Keratinocyte (primary cell): ENCODE results near the gene PPARD. TPM values are rescaled to one million over a fixed set of nuclear protein-coding genes. Genes with fewer than 3 reads are reported as not detected.

ENCODE experiments used
- DNase-seq: peaks from one replicate; pipeline ENCODE4 v3.0.0-alpha.2; 2011; ENCODE audit warnings: low read depth, missing footprints, low spot score
- FAIRE-seq: peaks from 2 replicates; lab custom pipeline; 2011; peaks lifted over from hg19 to GRCh38; lab: Jason Lieb, UNC
- H2AFZ ChIP-seq: 2 replicates; pipeline ENCODE4 v1.6.0; 2012; ENCODE audit warnings: low read length, control low read depth, inconsistent platforms; ENCODE audit not compliant: control insufficient read depth
- H3K27ac ChIP-seq: 2 replicates; pipeline ENCODE4 v1.5.1; 2011; ENCODE audit warnings: low read length; ENCODE audit not compliant: control insufficient read depth, insufficient read depth
- H3K27me3 ChIP-seq: 3 replicates; pipeline ENCODE4 v1.6.0; 2011; ENCODE audit warnings: low read length; ENCODE audit not compliant: control insufficient read depth, insufficient read depth; ENCODE audit errors: extremely low read depth
- H3K36me3 ChIP-seq, 2 experiments: 2 replicates in 1 of 2; 3 replicates in 1 of 2; pipeline ENCODE4 v1.5.1; 2011; ENCODE audit warnings: low read length in 2 of 2, mild to moderate bottlenecking in 1 of 2; ENCODE audit not compliant: control insufficient read depth in 2 of 2, insufficient read depth in 2 of 2; ENCODE audit errors: extremely low read depth in 1 of 2
- H3K4me1 ChIP-seq: 3 replicates; pipeline ENCODE4 v1.5.1; 2011; ENCODE audit warnings: low read length; ENCODE audit not compliant: control insufficient read depth, insufficient read depth; ENCODE audit errors: extremely low read depth
- H3K4me2 ChIP-seq: 3 replicates; pipeline ENCODE4 v1.6.0; 2011; ENCODE audit warnings: low read depth, low read length; ENCODE audit not compliant: control insufficient read depth, insufficient read depth; ENCODE audit errors: extremely low read depth
- H3K4me3 ChIP-seq, 3 experiments: fragments of 200-600 bp in 1 of 3; sonication (generic) in 1 of 3; 2 replicates in 2 of 3; 3 replicates in 1 of 3; pipeline ENCODE4 v1.5.1; 2011 to 2016; ENCODE audit warnings: low read length in 3 of 3, mild to moderate bottlenecking in 3 of 3, control low read depth in 2 of 3, inconsistent platforms in 1 of 3, low read depth in 1 of 3, mixed read lengths in 1 of 3, mixed run types in 1 of 3, moderate library complexity in 1 of 3; ENCODE audit not compliant: control insufficient read depth in 2 of 3, insufficient read depth in 2 of 3; ENCODE audit errors: extremely low read depth in 1 of 3
- H3K79me2 ChIP-seq: 2 replicates; pipeline ENCODE4 v1.6.0; 2012; ENCODE audit warnings: low read length; ENCODE audit not compliant: control insufficient read depth, insufficient read depth
- H3K9ac ChIP-seq: 3 replicates; pipeline ENCODE4 v1.6.0; 2011; ENCODE audit warnings: low read length; ENCODE audit not compliant: control insufficient read depth, insufficient read depth; ENCODE audit errors: extremely low read depth
- H3K9me1 ChIP-seq: 3 replicates; pipeline ENCODE4 v1.6.0; 2011; ENCODE audit warnings: low read length; ENCODE audit not compliant: control insufficient read depth, insufficient read depth; ENCODE audit errors: extremely low read depth
- H3K9me3 ChIP-seq: 2 replicates; pipeline ENCODE4 v1.5.1; 2012; ENCODE audit warnings: low read depth, low read length; ENCODE audit not compliant: control insufficient read depth
- H4K20me1 ChIP-seq: 3 replicates; pipeline ENCODE4 v1.6.0; 2011; ENCODE audit warnings: low read length; ENCODE audit not compliant: control insufficient read depth, insufficient read depth; ENCODE audit errors: extremely low read depth
- CTCF ChIP-seq, 3 experiments: IDR thresholded peaks in 1 of 3; conservative IDR thresholded peaks in 1 of 3; optimal IDR thresholded peaks in 1 of 3; 2 replicates in 2 of 3; 3 replicates in 1 of 3; pipeline versions ENCODE3 to v1.5.1; 2011; ENCODE audit warnings: low read length in 3 of 3, mild to moderate bottlenecking in 3 of 3, moderate library complexity in 2 of 3, control low read depth in 1 of 3, inconsistent platforms in 1 of 3; ENCODE audit not compliant: insufficient read depth in 2 of 3; ENCODE audit errors: extremely low read depth in 1 of 3
- EZH2 ChIP-seq: IDR thresholded peaks from one replicate; pipeline ENCODE4 v1.6.1; 2012; ENCODE audit warnings: inconsistent platforms, mild to moderate bottlenecking, low read length, moderate library complexity
- dilution Hi-C: fragments of 300-500 bp; cut with MboI; formaldehyde crosslinking; loops from one replicate; pipeline ENCODE4 v1.7.0; 2020; ENCODE audit warnings: low sequenced_read_pairs; ENCODE audit not compliant: extremely low pct_ligation_motif_present
- polyA plus RNA-seq, 5 experiments: library from polyadenylated mRNA; depleted of rRNA in 3 of 5; stranded (reverse) in 3 of 5; stranded (forward) in 1 of 5; unstranded in 1 of 5; fragments of >200 nt; gene quantifications; 1 replicate in 1 of 5; 2 replicates in 3 of 5; 3 replicates in 1 of 5; pipeline versions ENCODE4 v1.2.1 to v1.2.3, GENCODE V29; 2011 to 2012; ENCODE audit warnings: missing spikeins in 2 of 5, low read depth in 1 of 5, low replicate concordance in 1 of 5

PPARD gene
- polyA plus RNA-seq, 1 donor (not counting 4 experiments of a cell fraction or from before 2014, with no cell fraction given) = 15.1 TPM

DNA sequence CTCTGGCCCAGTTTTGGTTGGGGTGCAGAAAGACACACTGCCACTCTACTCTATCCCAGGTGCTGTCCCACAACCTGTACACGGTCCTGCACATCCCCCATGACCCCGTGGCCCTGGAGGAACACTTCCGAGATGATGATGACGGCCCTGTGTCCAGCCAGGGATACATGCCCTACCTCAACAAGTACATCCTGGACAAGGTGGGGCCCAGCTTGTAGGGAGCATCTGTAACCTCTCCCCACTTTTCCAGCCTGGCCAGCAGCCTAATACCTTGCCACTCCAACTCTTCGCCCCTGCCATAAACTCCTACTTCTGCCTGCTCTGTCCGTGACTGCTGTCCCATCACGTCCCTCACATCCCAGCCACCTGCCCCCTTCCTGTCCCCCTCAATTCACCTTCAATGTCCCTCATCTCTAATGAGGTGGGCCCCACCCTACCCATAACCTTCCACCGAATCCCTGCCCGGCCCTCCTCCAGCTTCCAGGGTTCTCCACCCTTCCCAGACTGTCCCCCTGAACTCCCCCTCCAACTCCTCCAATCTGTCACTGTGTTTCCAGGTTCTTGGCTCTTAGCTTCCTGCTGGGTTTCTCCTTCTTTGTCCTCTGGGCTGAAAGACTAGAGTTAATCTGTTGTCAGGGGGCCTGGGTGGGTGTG is 32.6 kb upstream of the PPARD start:
- dilution Hi-C loops = no loop called here
- H3K4me1 ChIP-seq = no peaks in the 10 kb centered on the region
- H3K27ac ChIP-seq = no peak overlapping the region
- H3K36me3 ChIP-seq = peaks cover 8 to 9% of the 10 kb centered on the region in 2 experiments
- H2AFZ ChIP-seq = no peak overlapping the region
- H3K9me3 ChIP-seq = no peaks in the 10 kb centered on the region
- H3K4me2 ChIP-seq = no peak overlapping the region
- no peak overlapping the region for H3K9ac ChIP-seq
- no peaks in the 10 kb centered on the region for H3K9me1 ChIP-seq
- no peaks in the 10 kb centered on the region for H4K20me1 ChIP-seq
- H3K79me2 ChIP-seq = no peaks in the 10 kb centered on the region
- FAIRE-seq = no peak
- DNase-seq = no peak
- no peak for TF ChIP-seq CTCF (optimal IDR thresholded peaks at IDR 0.05 in 1 of 3, IDR thresholded peaks at IDR 0.05 in 1 of 3, conservative IDR thresholded peaks at IDR 0.05 in 1 of 3; ENCODE audit: extremely low read depth in 1 of 3, insufficient read depth in 2 of 3, low read length in 3 of 3)
- no peak for TF ChIP-seq EZH2
- no peak overlapping the region for H3K4me3 ChIP-seq
- no peaks in the 10 kb centered on the region for H3K27me3 ChIP-seq

DNA sequence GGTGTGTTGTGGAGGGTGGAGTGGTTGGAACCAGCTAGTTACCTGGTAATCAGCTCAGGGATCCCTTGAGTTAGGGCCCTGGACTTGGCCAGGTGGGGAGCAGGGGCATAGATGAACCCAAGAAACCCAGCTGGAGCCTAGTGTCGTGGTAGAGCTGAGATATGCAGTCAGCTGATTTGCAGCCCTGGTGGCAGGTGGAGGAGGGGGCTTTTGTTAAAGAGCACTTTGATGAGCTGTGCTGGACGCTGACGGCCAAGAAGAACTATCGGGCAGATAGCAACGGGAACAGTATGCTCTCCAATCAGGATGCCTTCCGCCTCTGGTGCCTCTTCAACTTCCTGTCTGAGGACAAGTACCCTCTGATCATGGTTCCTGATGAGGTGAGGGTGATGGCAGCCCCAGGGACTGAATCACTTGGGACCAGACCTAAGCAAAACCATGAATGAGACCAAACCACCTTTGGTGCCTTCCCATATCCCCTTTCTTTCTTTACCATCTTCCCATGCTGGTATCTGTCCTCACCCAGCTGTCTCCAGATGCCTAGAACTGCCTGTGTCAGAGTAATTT is 32.0 kb upstream of the PPARD start:
- H3K9me3 ChIP-seq = no peaks in the 10 kb centered on the region
- H3K9me1 ChIP-seq = no peaks in the 10 kb centered on the region
- dilution Hi-C loops = no loop called here
- H4K20me1 ChIP-seq = no peaks in the 10 kb centered on the region
- H3K4me2 ChIP-seq = no peak overlapping the region
- H3K36me3 ChIP-seq = peaks cover 8 to 9% of the 10 kb centered on the region in 2 experiments
- no peak overlapping the region for H2AFZ ChIP-seq
- DNase-seq = no peak
- H3K4me3 ChIP-seq = no peak overlapping the region
- no peak overlapping the region for H3K27ac ChIP-seq
- FAIRE-seq = no peak
- no peaks in the 10 kb centered on the region for H3K4me1 ChIP-seq
- no peaks in the 10 kb centered on the region for H3K27me3 ChIP-seq
- no peak overlapping the region for H3K9ac ChIP-seq
- no peaks in the 10 kb centered on the region for H3K79me2 ChIP-seq
- TF ChIP-seq EZH2 (no peak), CTCF (optimal IDR thresholded peaks at IDR 0.05 in 1 of 3, IDR thresholded peaks at IDR 0.05 in 1 of 3, conservative IDR thresholded peaks at IDR 0.05 in 1 of 3; ENCODE audit: extremely low read depth in 1 of 3, insufficient read depth in 2 of 3, low read length in 3 of 3) (no peak)
